HG03060 (cell line): Measurements from ENCODE around the gene RALGAPB.
"Not testable (repeated sequence)": the region's sequence is repeated elsewhere in the genome, so short reads cannot be mapped to it uniquely, and the experiment has no call there.

Experiments used
- ATAC-seq: cut with Tn5 transposase; IDR thresholded peaks from one replicate; pipeline ENCODE4 v1.9.1; 2021; ENCODE audit warnings: low read depth, moderate number of reproducible peaks; ENCODE audit not compliant: unreplicated experiment

The RALGAPB gene

GRCh38 chr20:38479596-38479995 is 7.0 kb downstream of the RALGAPB start:
- no peak for ATAC-seq

- no peak for ATAC-seq
Observed at GRCh38 chr20:38485041-38485440, 12.4 kb downstream of the RALGAPB start.

DNA sequence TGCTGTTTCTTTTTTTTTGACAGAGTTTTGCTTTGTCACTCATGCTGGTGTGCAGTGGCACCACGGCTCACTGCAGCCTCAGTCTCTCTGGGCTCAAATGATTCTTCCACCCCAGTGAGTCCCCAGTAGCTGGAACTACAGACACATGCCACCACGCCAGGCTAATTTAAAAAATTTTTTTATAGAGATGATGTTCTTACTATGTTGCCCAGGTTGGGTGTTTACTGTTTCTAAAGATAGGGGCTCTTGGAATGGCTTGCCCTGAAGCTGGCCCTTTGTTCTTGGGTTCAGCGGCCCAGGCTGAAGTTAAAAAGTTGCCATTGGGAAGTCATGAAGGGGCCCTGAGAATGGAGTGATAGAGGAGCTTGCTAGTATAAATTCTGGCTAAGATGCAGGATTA is 16.5 kb downstream of the RALGAPB start:
- ATAC-seq: no peak

GRCh38 chr20:38497246-38497935 is 24.7 kb downstream of the RALGAPB start:
- ATAC-seq: no peak

- ATAC-seq: no peak
Observed at GRCh38 chr20:38498909-38499308, 26.3 kb downstream of the RALGAPB start.

GRCh38 chr20:38499366-38499765 is 26.7 kb downstream of the RALGAPB start:
- ATAC-seq: no peak

DNA sequence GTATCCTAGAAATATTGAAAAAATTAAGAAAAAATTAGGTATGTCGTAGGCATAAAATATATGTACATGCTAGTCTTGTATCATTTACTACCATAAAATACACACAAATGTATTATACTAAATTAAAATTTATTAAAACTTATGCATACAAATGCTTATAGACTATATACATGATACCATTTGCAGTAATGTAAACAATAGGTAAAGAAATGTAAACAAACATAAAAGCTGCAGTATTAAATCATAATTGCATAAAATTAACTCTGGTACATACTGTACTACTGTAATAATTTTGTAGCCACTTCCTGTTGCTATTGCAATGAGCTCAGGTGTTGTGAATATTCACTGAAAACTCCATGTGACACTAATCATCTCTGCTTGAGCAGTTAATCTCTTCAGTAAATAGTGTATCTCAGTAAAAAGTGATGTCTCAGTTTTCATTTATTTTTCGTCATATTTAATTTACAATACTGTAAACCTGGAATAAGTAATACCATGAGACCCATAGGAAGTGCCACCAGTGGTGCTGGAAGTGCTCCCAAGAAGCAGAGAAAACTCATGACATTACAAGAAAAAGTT is 29.3 kb downstream of the RALGAPB start:
- ATAC-seq: no peak

GRCh38 chr20:38504368-38505090 is 31.9 kb downstream of the RALGAPB start:
- no peak for ATAC-seq

- ATAC-seq: no peak
Observed at GRCh38 chr20:38505091-38505455, 32.4 kb downstream of the RALGAPB start.

DNA sequence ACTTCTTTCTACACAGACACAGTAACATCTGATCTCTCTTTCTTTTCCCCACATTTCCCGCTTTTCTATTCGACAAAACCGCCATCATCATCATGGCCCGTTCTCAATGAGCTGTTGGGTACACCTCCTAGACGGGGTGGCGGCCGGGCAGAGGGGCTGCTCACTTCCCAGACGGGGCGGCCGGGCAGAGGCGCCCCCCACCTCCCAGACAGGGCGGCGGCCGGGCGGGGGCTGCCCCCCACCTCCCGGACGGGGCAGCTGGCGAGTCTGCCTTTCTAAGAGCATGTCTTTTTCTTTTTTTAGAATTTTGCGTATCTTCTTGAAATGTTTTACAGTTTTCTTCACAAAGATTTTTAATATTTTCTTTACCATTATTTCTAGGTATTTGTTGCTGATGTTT is 39.1 kb downstream of the RALGAPB start:
- ATAC-seq: not testable (repeated sequence)

- ATAC-seq: no peak
Observed at GRCh38 chr20:38514185-38514584, 41.5 kb downstream of the RALGAPB start.

- no peak for ATAC-seq
Observed at GRCh38 chr20:38514947-38515346, 42.3 kb downstream of the RALGAPB start.

- no peak for ATAC-seq
Observed at GRCh38 chr20:38515631-38516030, 43.0 kb downstream of the RALGAPB start.

DNA sequence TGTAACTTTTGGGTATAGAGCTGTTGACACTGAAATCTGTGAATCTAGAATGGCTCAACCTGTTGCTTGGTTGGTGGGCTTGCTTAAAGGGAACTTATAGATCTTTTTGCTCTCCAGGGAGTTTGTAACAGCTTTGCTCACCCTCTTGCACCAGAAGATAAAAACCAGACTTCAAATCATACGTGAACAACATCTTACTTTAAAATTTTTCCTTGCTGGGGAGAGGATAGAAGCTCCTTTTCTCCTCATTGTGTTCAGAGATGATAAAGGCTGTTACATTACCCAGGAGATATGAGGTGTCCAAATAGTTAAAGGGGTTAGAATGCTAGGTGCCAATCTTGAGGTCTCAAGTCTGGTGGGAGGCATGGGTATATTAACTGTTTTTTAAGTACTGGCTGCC is 46.8 kb downstream of the RALGAPB start:
- no peak for ATAC-seq

DNA sequence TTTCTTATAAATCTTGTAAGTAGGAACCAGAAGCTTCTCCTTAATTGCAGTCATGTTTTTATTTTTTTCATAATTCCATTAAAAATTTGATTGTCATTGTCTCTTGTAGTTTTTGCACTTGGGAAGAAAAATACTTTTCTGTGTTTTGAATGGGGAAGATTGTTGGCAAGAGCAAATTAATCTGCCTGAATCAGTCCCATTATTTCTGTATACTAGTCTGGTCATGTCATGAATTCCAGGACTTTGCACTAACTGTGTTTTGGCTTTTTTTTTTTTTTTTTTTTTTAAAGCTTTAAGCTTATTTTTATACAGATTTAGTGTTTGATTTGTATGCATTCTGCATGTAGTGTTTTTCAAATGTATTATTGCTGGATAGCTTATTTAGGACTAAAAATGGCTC is 47.6 kb downstream of the RALGAPB start:
- no peak for ATAC-seq

- ATAC-seq: no peak
Observed at GRCh38 chr20:38523697-38524096, 51.1 kb downstream of the RALGAPB start.

DNA sequence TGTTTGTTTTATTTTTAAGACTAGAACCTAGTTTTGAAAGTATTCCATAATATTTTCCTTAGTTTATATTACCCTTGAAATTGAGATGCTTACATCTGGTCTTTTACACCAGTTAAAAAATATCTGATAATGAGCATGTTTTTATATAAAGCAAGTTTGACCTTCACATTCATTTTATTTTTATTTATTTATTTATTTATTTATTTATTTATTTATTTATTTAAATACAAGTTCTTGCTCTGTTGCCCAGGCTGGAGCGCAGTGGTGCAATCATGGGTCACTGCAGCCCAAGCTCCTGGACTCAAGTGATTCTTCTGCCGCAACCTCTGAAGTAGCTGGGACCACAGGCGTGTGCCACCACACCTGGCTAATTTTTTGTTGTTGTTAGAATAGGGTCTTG is 55.5 kb downstream of the RALGAPB start:
- no peak for ATAC-seq

DNA sequence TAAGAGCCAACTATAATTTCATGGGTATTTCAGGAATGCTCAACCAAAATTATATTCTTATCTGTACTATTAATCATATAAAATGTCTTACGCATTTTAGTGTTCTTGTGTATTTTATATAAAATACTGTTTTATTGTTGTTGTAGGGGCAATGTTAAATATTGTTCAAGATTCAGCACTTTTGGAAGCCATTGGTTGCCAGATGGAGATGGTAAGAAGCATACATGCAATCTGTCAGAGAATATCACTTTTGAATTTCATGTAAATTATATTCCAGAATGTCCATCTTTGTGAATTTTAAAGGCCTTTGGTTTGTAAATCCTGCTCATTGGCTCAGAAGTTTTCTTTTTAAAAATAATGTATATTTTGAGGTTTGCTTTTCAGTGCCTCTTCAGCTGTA is 58.4 kb downstream of the RALGAPB start:
- no peak for ATAC-seq

- ATAC-seq: no peak
Observed at GRCh38 chr20:38534756-38535155, 62.1 kb downstream of the RALGAPB start.

DNA sequence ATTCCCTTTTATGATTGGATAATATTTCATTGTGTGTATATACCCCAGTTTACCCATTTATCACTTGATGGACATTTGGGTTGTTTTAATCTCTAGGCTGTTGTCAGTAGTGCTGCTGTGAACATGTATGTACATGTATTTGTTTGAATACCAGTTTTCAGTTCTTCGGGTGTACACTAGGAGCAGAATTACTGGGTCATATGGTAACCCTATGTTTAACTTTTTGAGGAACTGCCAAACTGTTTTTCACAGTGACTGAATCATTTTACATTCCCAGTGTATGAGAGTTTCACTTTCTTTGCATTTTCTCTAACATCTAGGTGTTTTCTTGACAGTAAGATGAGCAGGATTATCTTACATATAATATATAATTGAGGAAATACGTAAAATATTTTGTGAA is 63.7 kb downstream of the RALGAPB start:
- no peak for ATAC-seq

DNA sequence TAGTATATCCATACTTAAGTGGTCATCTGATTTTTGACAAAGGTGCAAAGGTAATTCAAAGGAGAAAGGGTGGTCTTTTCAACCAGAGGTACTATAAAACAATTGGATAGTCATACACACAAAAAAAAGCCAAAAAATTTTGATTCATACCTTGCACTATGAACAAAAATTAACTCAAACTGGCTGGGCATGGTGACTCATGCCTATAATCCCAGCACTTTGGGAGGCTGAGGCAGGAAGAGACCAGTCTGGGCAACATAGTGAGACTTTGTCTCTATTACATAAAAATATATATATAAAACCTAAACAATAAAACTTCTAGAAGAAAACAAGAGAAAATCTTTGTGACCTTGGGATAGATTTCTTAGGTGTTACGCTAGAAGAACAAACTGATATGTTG is 64.5 kb downstream of the RALGAPB start:
- no peak for ATAC-seq

- ATAC-seq: no peak
Observed at GRCh38 chr20:38538789-38539188, 66.1 kb downstream of the RALGAPB start.
